Islet of Langerhans (tissue), 1 donor: ENCODE measurements around the gene TOE1.

Experiments
- FAIRE-seq: peaks from one replicate; lab custom pipeline; 2011; peaks lifted over from hg19 to GRCh38; lab: Jason Lieb, UNC

Gene TOE1

DNA sequence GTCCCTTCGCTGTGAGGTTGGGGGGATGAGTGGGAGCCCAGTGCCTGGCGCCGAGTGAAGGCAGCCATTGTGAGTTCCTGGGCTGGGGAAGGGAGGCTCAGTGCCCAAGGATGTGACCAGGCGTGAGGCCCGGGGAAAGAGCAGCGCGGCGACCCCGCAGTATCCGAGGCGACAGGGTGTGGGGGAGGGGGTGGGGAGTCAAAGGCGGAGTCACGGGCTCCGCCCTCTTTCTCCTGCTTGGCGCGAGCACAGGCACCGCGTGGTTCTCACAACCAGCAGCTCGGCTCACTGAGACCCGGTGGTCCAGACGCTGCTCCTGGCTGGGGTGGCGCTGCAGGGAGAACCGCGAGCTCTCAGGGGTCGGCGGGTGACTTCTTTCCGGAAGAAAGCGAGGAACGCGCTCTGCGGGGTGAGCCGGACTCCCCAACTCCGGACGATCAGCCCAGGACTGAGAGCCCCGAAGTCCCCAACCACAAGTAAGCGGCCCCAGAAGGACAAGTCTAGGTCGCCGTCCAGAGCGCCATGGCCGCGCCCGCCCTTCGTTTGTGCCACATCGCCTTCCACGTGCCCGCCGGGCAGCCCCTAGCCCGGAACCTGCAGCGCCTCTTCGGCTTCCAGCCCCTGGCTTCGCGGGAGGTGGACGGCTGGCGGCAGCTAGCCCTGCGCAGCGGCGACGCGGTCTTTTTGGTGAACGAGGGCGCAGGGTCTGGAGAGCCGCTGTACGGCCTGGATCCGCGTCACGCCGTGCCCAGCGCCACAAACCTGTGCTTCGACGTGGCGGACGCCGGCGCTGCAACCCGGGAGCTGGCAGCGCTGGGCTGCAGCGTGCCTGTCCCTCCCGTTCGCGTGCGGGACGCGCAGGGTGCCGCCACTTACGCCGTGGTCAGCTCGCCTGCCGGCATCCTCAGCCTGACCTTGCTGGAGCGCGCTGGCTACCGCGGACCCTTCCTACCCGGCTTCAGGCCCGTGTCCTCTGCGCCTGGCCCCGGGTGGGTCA lies 13.0 kb upstream of the TOE1 start, which contains the start of gene HPDL:
HPDL (plus strand) TSS at position 269 of the 997 bp plus-strand sequence; CDS start at position 523, 254 bp downstream.
- FAIRE-seq = no peak

GRCh38 chr1:45327644-45328515 lies 12.1 kb upstream of the TOE1 start:
- FAIRE-seq = no peak

DNA sequence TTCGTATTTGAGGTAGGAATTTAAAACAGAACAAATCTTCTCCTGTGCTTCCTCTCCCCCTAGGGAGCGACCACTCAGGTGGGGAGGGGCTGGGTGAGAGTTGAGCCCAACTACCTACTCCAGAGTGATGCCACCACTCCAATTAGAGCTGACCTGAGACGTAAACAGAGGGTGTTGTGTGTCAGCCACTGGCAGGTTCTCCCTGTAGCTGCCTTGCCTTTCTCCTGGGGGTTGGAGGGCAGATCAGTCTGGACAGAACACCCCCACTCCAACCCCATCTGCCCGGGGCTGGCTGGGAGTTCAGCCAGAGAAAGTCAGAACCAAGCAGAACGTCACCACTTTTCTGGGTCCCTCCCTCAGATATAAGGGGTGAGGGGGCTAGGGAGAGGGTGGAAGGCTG lies 11.3 kb upstream of the TOE1 start:
- no peak for FAIRE-seq

DNA sequence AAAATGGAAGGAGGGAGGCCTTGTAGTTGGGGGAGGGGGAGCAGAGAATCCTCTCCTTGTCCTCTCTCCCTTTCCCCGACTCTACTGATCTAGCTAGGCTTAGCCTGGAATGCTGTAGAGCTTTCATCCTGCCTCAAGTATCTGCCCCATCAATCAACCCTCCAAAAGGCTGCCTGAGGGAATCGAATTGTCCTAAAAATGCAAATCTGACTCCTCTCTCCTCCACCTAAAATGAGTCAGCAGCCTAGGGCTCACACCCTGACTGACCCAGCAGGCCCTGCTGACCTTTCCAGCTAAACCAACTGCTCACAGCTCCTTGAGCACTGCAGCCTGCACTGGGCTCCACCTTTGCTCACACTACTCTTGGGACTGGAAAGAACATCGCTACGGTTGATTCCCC lies 10.5 kb upstream of the TOE1 start:
- no peak for FAIRE-seq

GRCh38 chr1:45331436-45332345 lies 8.3 kb upstream of the TOE1 start:
- FAIRE-seq = no peak

GRCh38 chr1:45332346-45332720 lies 7.6 kb upstream of the TOE1 start:
- no peak for FAIRE-seq

- FAIRE-seq = no peak
These were observed 5.4 kb upstream of the TOE1 start for GRCh38 chr1:45334308-45335245.

DNA sequence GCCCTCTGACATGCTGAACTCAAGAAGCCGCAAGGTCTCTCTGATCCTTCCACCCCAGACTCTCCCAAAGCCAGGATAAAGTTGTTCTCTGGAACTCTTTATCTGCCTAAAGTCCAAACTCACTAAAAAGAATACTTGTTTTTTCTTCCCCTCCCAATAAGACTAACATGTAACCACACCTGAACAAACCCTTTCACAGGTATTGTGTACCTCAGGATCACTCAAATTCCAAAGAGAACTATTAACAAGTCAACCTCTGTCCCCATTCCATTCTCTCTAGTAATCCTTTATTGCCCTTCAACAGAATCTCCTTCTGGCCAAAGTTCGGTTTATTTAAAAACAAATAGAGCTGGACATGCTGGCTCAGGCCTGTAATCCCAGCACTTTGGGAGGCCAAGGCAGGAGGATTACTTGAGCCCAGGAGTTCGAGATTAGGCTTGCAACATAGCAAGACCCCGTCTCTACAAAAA lies 4.1 kb upstream of the TOE1 start:
- FAIRE-seq = no peak

DNA sequence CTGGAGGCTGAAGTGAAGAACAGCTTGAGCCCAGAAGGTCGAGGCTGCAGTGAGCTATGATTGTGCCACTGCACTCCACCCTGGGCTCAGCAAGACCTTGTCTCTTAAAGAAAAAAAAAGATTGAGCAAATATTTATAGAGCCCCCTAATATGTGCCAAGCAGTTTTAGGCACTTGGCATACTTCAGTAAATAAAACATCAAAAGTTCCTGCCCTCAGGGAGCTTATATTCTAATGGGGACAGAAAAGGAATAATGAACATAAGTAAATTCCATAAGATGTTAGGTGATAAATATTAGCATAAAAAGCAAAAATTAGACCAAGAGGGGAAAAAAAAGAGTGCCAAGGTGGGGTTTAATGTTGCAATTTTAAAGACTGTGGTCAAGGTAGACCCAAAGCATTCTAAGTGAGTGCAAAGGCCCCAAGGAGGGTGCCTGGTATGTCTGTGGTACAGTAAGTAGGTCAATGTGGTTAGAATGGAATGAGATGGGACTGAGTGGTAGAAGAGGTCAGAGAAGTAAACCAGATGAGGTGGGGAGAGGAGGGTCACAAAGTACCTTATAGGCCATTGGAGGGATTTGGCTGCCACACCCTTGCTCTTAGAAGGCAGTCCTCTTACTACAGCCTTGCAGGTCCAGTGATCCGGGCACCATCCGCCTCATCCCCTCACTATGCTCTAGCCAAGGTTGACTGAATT lies 2.2 kb upstream of the TOE1 start:
- no peak for FAIRE-seq

GRCh38 chr1:45340816-45341466 lies 971 bp downstream of the TOE1 start:
- no peak for FAIRE-seq

DNA sequence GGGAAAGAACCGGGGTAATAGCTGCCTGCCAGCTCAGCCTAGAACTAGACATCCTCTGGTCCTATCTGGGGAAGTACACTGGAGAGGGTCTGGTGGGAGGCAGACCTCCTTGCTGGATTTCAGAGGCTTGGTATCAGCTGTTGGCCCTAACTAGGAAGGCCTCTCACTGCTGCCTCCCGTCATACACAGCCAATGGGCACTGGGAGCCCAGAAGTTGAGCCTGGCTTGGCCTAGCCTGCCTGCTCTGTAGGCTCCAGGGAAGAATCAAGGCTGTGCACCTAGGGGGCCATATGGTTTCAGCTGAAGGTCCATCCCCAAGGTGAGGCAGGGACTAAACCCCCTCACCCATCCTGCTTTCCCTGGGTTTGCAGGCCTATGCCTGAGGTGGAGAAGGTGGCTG lies 4.5 kb downstream of the TOE1 start:
- no peak for FAIRE-seq

- no peak for FAIRE-seq
These were observed 5.0 kb downstream of the TOE1 start for GRCh38 chr1:45345014-45345413.

DNA sequence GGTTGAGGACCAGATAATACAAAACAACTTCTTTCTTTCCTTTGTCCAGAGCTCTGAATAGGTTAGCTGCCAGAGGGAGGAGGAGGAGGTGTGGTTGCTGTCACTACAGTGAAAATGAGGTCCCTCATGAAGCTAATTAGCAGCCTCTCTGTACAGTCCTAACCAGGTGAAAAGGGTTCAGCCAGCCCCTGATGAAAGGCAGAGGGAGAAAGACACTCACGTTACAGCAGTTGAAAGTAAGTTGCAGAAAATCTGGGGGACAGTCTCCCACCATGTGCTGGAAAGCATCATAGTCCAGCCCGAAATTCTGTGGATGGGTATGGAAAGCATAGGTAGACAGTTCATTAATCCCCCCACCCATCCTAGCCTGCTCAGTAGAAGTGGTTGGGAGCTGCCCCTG lies 6.5 kb downstream of the TOE1 start:
- no peak for FAIRE-seq

DNA sequence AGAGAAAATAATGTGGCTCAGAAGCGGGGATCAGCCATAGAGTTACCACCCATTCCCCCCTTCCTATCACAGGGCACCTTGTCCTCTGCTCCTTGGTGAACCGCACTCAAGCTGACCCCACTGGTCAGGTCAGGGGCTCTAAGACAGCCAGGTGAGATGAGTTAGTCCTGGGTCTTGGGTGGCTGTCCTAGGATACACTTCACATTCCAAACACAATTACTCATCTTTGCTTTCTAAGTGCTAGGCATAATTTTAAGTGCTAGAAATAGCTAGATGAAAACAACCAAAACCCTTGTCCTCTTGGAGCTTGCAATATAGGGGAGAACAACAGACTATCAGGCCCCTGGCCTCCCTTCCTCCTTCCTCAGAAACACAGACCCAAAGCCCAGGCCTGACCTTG lies 8.1 kb downstream of the TOE1 start:
- no peak for FAIRE-seq

GRCh38 chr1:45348609-45348965 lies 8.6 kb downstream of the TOE1 start:
- no peak for FAIRE-seq

- no peak for FAIRE-seq
These were observed 9.2 kb downstream of the TOE1 start for GRCh38 chr1:45348966-45349677.

DNA sequence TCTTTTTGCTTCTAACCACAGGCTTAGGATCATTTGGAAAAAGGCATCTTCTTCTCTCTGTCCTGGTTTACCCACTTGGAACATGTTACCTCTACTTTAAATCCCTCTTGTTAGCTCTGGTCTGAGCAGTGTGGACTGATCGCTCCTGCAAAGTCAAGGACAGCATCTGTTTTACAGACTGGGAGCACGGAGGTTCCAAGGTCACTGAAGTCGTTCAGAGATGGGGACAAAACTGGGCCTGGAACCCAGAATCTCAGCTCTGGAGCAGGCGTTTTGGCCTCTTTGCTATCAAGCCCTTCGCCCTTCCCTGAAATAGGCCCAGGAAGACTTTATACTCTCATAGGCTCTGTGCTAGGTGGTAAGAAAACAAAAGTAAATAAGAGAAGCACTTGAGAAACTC lies 11.5 kb downstream of the TOE1 start:
- FAIRE-seq = no peak

DNA sequence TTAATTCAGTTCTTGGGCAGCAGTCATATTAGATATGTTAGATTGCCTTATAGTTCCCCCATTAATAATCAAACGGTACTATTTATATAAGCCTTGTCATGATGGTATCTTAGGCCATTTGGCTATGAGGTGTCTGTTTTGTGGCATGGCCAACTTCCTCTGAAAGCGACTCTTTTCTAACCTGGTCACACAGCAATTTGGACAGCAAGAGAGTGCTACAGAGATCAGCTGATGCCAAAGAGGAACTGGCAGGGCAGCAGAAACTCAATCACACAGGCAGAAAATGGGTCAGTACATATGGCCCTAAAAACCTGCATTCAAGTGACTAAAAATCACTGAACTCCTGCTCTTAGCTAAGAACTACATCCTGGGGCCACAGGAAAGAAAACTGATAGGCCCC lies 13.7 kb downstream of the TOE1 start:
- no peak for FAIRE-seq

DNA sequence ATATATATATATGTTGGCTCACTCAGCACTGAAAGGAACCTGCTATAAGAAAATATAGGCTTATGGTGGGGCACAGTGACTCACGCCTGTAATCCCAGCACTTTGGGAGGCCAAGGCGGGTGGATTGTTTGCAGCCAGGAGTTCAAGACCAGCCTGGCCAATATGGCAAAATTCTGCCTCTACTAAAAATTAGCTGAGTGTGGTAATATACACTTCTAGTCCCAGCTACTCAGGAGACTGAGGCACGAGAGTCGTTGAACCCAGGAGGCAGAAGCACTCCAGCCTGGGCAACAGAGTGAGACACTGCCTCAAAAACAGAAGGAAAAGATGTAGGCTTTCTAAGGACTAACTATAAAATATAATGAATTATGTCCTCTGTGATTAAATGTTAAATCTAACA lies 14.9 kb downstream of the TOE1 start:
- FAIRE-seq = no peak
